ENCODE results near the gene ATP5PO. TPM values are rescaled to one million over a fixed set of nuclear protein-coding genes. Genes with fewer than 3 reads are reported as not detected.

Gene ATP5PO
- polyA plus RNA-seq, 1 donor (not counting 4 experiments of a cell fraction or from before 2014, with no cell fraction given), result 359 TPM

DNA sequence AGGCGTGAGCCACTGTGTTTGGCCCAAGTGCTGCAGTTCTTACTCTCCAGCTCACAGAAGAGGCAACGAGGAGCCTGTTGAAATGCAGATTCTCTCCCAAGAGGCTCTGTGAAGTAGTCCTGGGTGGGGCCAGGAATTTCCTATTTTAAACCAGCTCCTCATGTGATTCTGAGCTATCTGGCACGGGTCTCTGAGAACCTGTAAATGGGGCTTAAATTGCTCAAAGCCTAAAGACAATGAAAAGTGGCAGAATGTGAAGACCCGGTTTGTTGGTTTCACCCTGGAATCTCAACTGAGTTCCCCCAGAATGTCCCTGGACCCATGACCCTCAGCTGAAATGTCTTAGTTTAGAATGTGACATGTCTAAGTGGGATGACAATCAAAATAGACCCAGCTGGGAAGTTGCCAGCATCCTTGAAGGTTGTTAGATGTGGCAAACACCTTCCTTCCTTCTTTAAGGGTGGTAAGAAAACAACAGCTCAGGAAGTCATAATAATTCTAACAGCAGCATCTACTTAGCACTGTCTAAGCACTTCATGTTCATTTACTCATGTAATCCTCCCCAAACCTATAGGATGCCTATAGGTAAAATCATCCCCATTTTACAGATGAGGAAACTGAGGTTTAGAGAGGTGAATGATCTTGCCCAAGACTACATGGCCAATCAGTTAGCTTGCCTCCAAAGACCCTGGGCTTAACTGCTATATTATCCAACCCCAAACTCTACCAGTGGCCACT lies 20.9 kb upstream of the ATP5PO start:
- Histone ChIP-seq H3K27me3 (ENCODE audit: control insufficient read depth, extremely low read depth, insufficient read depth, low read length) (no peaks in the 10 kb centered on the region), H3K79me2 (ENCODE audit: control insufficient read depth, insufficient read depth, low read length) (peaks cover 8% of the 10 kb centered on the region), H3K4me1 (ENCODE audit: control insufficient read depth, extremely low read depth, insufficient read depth, low read length) (peaks cover 8% of the 10 kb centered on the region), H3K9me1 (ENCODE audit: control insufficient read depth, extremely low read depth, insufficient read depth, low read length) (no peaks in the 10 kb centered on the region), H2AFZ (ENCODE audit: control insufficient read depth, low read length) (no peak overlapping the region), H3K4me2 (ENCODE audit: control insufficient read depth, extremely low read depth, insufficient read depth, low read depth, low read length) (no peak overlapping the region), H3K9me3 (ENCODE audit: control insufficient read depth, low read depth, low read length) (no peaks in the 10 kb centered on the region), H3K27ac (ENCODE audit: control insufficient read depth, insufficient read depth, low read length) (no peak overlapping the region), H4K20me1 (ENCODE audit: control insufficient read depth, extremely low read depth, insufficient read depth, low read length) (no peaks in the 10 kb centered on the region), H3K9ac (ENCODE audit: control insufficient read depth, extremely low read depth, insufficient read depth, low read length) (no peak overlapping the region), H3K4me3 (ENCODE audit: control insufficient read depth in 2 of 3, extremely low read depth in 1 of 3, insufficient read depth in 2 of 3, low read depth in 1 of 3, low read length in 3 of 3) (no peak overlapping the region), H3K36me3 (ENCODE audit: control insufficient read depth in 2 of 2, extremely low read depth in 1 of 2, insufficient read depth in 2 of 2, low read length in 2 of 2) (no peaks in the 10 kb centered on the region)
- dilution Hi-C loops (cut with MboI; ENCODE audit: extremely low pct_ligation_motif_present, low sequenced_read_pairs), result no loop called here
- FAIRE-seq, result no peak
- no peak for DNase-seq (ENCODE audit: low read depth, low spot score)
- TF ChIP-seq, protein P1, sequence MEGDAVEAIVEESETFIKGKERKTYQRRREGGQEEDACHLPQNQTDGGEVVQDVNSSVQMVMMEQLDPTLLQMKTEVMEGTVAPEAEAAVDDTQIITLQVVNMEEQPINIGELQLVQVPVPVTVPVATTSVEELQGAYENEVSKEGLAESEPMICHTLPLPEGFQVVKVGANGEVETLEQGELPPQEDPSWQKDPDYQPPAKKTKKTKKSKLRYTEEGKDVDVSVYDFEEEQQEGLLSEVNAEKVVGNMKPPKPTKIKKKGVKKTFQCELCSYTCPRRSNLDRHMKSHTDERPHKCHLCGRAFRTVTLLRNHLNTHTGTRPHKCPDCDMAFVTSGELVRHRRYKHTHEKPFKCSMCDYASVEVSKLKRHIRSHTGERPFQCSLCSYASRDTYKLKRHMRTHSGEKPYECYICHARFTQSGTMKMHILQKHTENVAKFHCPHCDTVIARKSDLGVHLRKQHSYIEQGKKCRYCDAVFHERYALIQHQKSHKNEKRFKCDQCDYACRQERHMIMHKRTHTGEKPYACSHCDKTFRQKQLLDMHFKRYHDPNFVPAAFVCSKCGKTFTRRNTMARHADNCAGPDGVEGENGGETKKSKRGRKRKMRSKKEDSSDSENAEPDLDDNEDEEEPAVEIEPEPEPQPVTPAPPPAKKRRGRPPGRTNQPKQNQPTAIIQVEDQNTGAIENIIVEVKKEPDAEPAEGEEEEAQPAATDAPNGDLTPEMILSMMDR (optimal IDR thresholded peaks at IDR 0.05 in 1 of 3, IDR thresholded peaks at IDR 0.05 in 1 of 3, conservative IDR thresholded peaks at IDR 0.05 in 1 of 3; ENCODE audit: extremely low read depth in 1 of 3, insufficient read depth in 2 of 3, low read length in 3 of 3), result no peak
- TF ChIP-seq EZH2 (IDR thresholded peaks at IDR 0.05; ENCODE audit: low read length), result no peak

DNA sequence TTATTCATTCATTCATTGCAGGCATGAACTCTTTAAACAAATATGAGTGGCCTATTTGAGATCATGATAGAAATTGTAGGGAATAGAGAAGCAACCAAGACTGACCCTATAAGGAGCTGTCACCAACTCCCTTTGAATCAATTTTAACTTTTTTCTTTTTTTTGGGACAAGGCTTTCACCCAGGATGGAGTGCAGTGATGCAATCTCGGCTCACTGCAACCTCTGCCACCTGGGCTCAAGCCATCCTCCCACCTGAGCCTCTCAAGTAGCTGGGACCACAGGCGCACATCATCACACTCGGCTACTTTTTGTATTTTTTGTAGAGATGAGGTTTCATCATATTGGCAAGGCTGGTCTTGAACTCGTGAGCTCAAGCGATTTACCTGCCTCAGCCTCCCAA lies 17.1 kb upstream of the ATP5PO start:
- peak overlapping the region; percentile 84 for H3K9ac ChIP-seq (ENCODE audit: control insufficient read depth, extremely low read depth, insufficient read depth, low read length)
- H3K9me3 ChIP-seq (ENCODE audit: control insufficient read depth, low read depth, low read length), result no peaks in the 10 kb centered on the region
- no peaks in the 10 kb centered on the region for H3K9me1 ChIP-seq (ENCODE audit: control insufficient read depth, extremely low read depth, insufficient read depth, low read length)
- no peaks in the 10 kb centered on the region for H4K20me1 ChIP-seq (ENCODE audit: control insufficient read depth, extremely low read depth, insufficient read depth, low read length)
- H3K27ac ChIP-seq (ENCODE audit: control insufficient read depth, insufficient read depth, low read length), result no peak overlapping the region
- dilution Hi-C loops (cut with MboI; ENCODE audit: extremely low pct_ligation_motif_present, low sequenced_read_pairs), result no loop called here
- H3K4me2 ChIP-seq (ENCODE audit: control insufficient read depth, extremely low read depth, insufficient read depth, low read depth, low read length), result peak overlapping the region; percentile 94
- TF ChIP-seq EZH2 (IDR thresholded peaks at IDR 0.05; ENCODE audit: low read length), result no peak
- TF ChIP-seq, protein P1 (optimal IDR thresholded peaks at IDR 0.05 in 1 of 3, IDR thresholded peaks at IDR 0.05 in 1 of 3, conservative IDR thresholded peaks at IDR 0.05 in 1 of 3; ENCODE audit: extremely low read depth in 1 of 3, insufficient read depth in 2 of 3, low read length in 3 of 3), result no peak
- FAIRE-seq (no peak), DNase-seq (ENCODE audit: low read depth, low spot score) (no peak)
- no peaks in the 10 kb centered on the region for H3K36me3 ChIP-seq (ENCODE audit: control insufficient read depth in 2 of 2, extremely low read depth in 1 of 2, insufficient read depth in 2 of 2, low read length in 2 of 2)
- H2AFZ ChIP-seq (ENCODE audit: control insufficient read depth, low read length), result no peak overlapping the region
- peaks cover 8% of the 10 kb centered on the region for H3K79me2 ChIP-seq (ENCODE audit: control insufficient read depth, insufficient read depth, low read length)
- peak overlapping the region in 2 of 3 experiments; percentile 75 to 80 for H3K4me3 ChIP-seq (ENCODE audit: control insufficient read depth in 2 of 3, extremely low read depth in 1 of 3, insufficient read depth in 2 of 3, low read depth in 1 of 3, low read length in 3 of 3)
- peaks cover 8% of the 10 kb centered on the region for H3K4me1 ChIP-seq (ENCODE audit: control insufficient read depth, extremely low read depth, insufficient read depth, low read length)
- H3K27me3 ChIP-seq (ENCODE audit: control insufficient read depth, extremely low read depth, insufficient read depth, low read length), result no peaks in the 10 kb centered on the region
